Measurements from ENCODE around the gene SAMD5. TPM values are rescaled to one million over a fixed set of nuclear protein-coding genes. Genes with fewer than 3 reads are reported as not detected.

Gene SAMD5
- total and polyA plus RNA-seq, 2 of the 8 experiments (the other 6 are each of a cell fraction or from before 2014, with no cell fraction given): 0.02 to 0.04 TPM

DNA sequence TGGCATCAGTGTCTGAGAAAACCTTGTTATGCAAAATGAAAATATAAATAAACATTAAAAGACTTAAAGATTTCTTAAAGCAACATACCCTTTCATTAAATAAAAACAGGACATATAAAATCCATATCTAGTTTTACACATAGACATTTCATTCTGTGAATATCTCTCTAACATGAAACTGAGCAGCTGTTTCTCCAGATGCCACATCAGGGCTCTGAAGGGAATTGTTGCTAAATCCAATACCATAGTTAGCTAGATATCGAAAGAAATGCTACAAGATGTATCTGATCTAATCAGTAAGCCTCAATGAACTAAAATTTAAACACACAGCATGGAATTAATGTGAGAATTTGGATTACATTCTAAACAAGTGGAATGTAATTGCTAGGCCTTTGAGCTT is 74.5 kb downstream of the SAMD5 start (continued):
- TF ChIP-seq, protein P1, sequence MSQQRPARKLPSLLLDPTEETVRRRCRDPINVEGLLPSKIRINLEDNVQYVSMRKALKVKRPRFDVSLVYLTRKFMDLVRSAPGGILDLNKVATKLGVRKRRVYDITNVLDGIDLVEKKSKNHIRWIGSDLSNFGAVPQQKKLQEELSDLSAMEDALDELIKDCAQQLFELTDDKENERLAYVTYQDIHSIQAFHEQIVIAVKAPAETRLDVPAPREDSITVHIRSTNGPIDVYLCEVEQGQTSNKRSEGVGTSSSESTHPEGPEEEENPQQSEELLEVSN (IDR thresholded peaks at IDR 0.05): no peak
- TF ChIP-seq SAP30 (IDR thresholded peaks at IDR 0.05; ENCODE audit: insufficient read depth, insufficient replicate concordance, low read length): no peak
- no peak for TF ChIP-seq EGR1 (IDR thresholded peaks at IDR 0.05; ENCODE audit: borderline replicate concordance, low read depth, low read length)
- no peak for TF ChIP-seq SIN3A (conservative IDR thresholded peaks at IDR 0.05 in 1 of 2, IDR thresholded peaks at IDR 0.05 in 1 of 2; ENCODE audit: low read depth in 1 of 2, low read length in 2 of 2)
- TF ChIP-seq EP300 (IDR thresholded peaks at IDR 0.05; ENCODE audit: borderline replicate concordance in 1 of 2, low read depth in 2 of 2, low read length in 2 of 2): no peak
- no peak for TF ChIP-seq TCF12 (IDR thresholded peaks at IDR 0.05; ENCODE audit: low read depth, low read length)
- TF ChIP-seq YY1 (IDR thresholded peaks at IDR 0.05; ENCODE audit: low read depth, low read length): no peak
- no peak for TF ChIP-seq SP4 (IDR thresholded peaks at IDR 0.05; ENCODE audit: low read length)

Data from H1 (cell line).